Astrocyte (in vitro differentiated cells and primary cell): ENCODE data around the gene PRSS36.
"Not testable (repeated sequence)": the region's sequence is repeated elsewhere in the genome, so short reads cannot be mapped to it uniquely, and the experiment has no call there.

Experiments
- CTCF ChIP-seq: IDR thresholded peaks from 2 replicates; pipeline ENCODE4 v1.5.1; 2011; ENCODE audit warnings: low read depth, mild to moderate bottlenecking, inconsistent platforms, low read length, moderate library complexity; ENCODE audit not compliant: insufficient read depth
- EZH2 ChIP-seq: IDR thresholded peaks from 2 replicates; pipeline ENCODE4 v1.6.1; 2012; ENCODE audit warnings: mild to moderate bottlenecking, low read length, inconsistent platforms; ENCODE audit not compliant: insufficient read depth

- not testable (repeated sequence) for TF ChIP-seq CTCF, EZH2
Observed at GRCh38 chr16:31100876-31101641, 48.8 kb downstream of the PRSS36 start.
